Fibroblast of pulmonary artery (primary cell): ENCODE measurements around the gene RNASE12.
"Not testable (repeated sequence)": the region's sequence is repeated elsewhere in the genome, so short reads cannot be mapped to it uniquely, and the experiment has no call there.

Experiments used
- DNase-seq: peaks from one replicate; pipeline ENCODE4 v3.0.0-alpha.2; 2010; ENCODE audit warnings: low read depth
- H3K4me3 ChIP-seq: replicated peaks from 2 replicates; pipeline ENCODE4 v1.5.1; 2011; ENCODE audit warnings: low read depth, mild to moderate bottlenecking, control low read depth, low read length, moderate library complexity
- CTCF ChIP-seq: IDR thresholded peaks from 2 replicates; pipeline ENCODE4 v1.5.1; 2011; ENCODE audit warnings: mild to moderate bottlenecking, control low read depth, low read length, inconsistent platforms; ENCODE audit errors: missing control alignments

Gene RNASE12

GRCh38 chr14:20620798-20621478, 29.8 kb upstream of the RNASE12 start:
- H3K4me3 ChIP-seq = no peak overlapping the region
- no peak for TF ChIP-seq CTCF
- no peak for DNase-seq

- not testable (repeated sequence) for DNase-seq, H3K4me3 ChIP-seq
Measured at GRCh38 chr14:20619688-20620087, 28.5 kb upstream of the RNASE12 start.

- H3K4me3 ChIP-seq = no peak overlapping the region
- DNase-seq = no peak
- TF ChIP-seq CTCF = no peak
Measured at GRCh38 chr14:20618271-20618749, 27.1 kb upstream of the RNASE12 start.

GRCh38 chr14:20617138-20618003, 26.2 kb upstream of the RNASE12 start:
- no peak overlapping the region for H3K4me3 ChIP-seq
- DNase-seq = no peak

GRCh38 chr14:20615996-20616395, 24.8 kb upstream of the RNASE12 start:
- H3K4me3 ChIP-seq = no peak overlapping the region
- DNase-seq = no peak
- TF ChIP-seq CTCF = no peak

More at GRCh38 chr14:20617138-20618003, 26.2 kb upstream of the RNASE12 start:
- no peak for TF ChIP-seq CTCF

- no peak for TF ChIP-seq CTCF
- DNase-seq = peak; percentile 29
- H3K4me3 ChIP-seq = peak overlapping the region; percentile 70
Measured at GRCh38 chr14:20614038-20614840, 23.1 kb upstream of the RNASE12 start.
